Common myeloid progenitor, CD34-positive (primary cell): ENCODE measurements around the gene MSMB.
"Not testable (repeated sequence)": the region's sequence is repeated elsewhere in the genome, so short reads cannot be mapped to it uniquely, and the experiment has no call there.

Experiments
- CTCF ChIA-PET: fragments of 350-600 bp; sonication (Branson Sonifier 250); formaldehyde crosslinking; loops from one replicate; lab custom pipeline; 2021; ENCODE audit warnings: antibody characterized with exemption; lab: Charles Lee
- POLR2A ChIA-PET: fragments of 350-600 bp; sonication (Branson Sonifier 250); formaldehyde crosslinking; loops from one replicate; lab custom pipeline; 2021; ENCODE audit warnings: antibody characterized with exemption; lab: Charles Lee
- DNase-seq, 3 donors: peaks; one replicate each; pipeline versions ENCODE4 v3.0.0 to v3.0.0-alpha.2; 2013
- H3K27ac ChIP-seq, 2 experiments: 1 replicate in 1 of 2; 2 replicates in 1 of 2; pipeline ENCODE4 v1.7.0; 2013; ENCODE audit warnings: inconsistent platforms in 2 of 2, low read length in 2 of 2, mild to moderate bottlenecking in 2 of 2, low read depth in 1 of 2, moderate library complexity in 1 of 2; ENCODE audit not compliant: severe bottlenecking in 2 of 2, insufficient read depth in 1 of 2, poor library complexity in 1 of 2
- H3K27me3 ChIP-seq, 5 experiments: replicated peaks in 2 of 5; 1 replicate in 3 of 5; 2 replicates in 2 of 5; pipeline versions ENCODE4 v1.6.1 to v1.7.0; 2013; ENCODE audit warnings: low read length in 4 of 5, mild to moderate bottlenecking in 2 of 5, moderate library complexity in 2 of 5, inconsistent platforms in 1 of 5; ENCODE audit not compliant: insufficient read depth in 5 of 5, control insufficient read depth in 4 of 5
- H3K36me3 ChIP-seq, 4 experiments: 1 replicate in 2 of 4; 2 replicates in 2 of 4; pipeline versions ENCODE4 v1.6.1 to v1.7.0; 2013; ENCODE audit warnings: low read length in 3 of 4, control low read depth in 1 of 4, mild to moderate bottlenecking in 1 of 4; ENCODE audit not compliant: control insufficient read depth in 4 of 4, insufficient read depth in 4 of 4
- H3K4me1 ChIP-seq, 4 experiments: 1 replicate in 3 of 4; 2 replicates in 1 of 4; pipeline versions ENCODE4 v1.6.1 to v1.7.1; 2013; ENCODE audit warnings: low read length in 3 of 4, mild to moderate bottlenecking in 3 of 4, control low read depth in 1 of 4, inconsistent platforms in 1 of 4, moderate library complexity in 1 of 4; ENCODE audit not compliant: control insufficient read depth in 4 of 4, insufficient read depth in 4 of 4; ENCODE audit errors: control extremely low read depth in 1 of 4
- H3K4me3 ChIP-seq, 7 experiments: 1 replicate in 4 of 7; 2 replicates in 3 of 7; pipeline versions ENCODE4 v1.5.1 to v1.7.0; 2013; ENCODE audit warnings: mild to moderate bottlenecking in 7 of 7, low read length in 6 of 7, moderate library complexity in 6 of 7, inconsistent platforms in 2 of 7, low read depth in 2 of 7, control low read depth in 1 of 7; ENCODE audit not compliant: insufficient read depth in 4 of 7, control insufficient read depth in 1 of 7; ENCODE audit errors: extremely low read depth in 1 of 7
- H3K9me3 ChIP-seq, 5 experiments: 1 replicate in 4 of 5; 2 replicates in 1 of 5; pipeline versions ENCODE4 v1.6.1 to v1.7.1; 2013; ENCODE audit warnings: low read length in 4 of 5, mild to moderate bottlenecking in 2 of 5, inconsistent platforms in 1 of 5, low read depth in 1 of 5, moderate library complexity in 1 of 5; ENCODE audit not compliant: control insufficient read depth in 4 of 5, insufficient read depth in 2 of 5; ENCODE audit errors: control extremely low read depth in 1 of 5
- WGBS: methylation state at CpG from one replicate; pipeline ENCODE4 v1.1.5; 2013; ENCODE audit not compliant: insufficient coverage; 5-methylcytosine and 5-hydroxymethylcytosine counted together

Gene MSMB

GRCh38 chr10:46057927-46058326 lies 11.9 kb upstream of the MSMB start:
- no CpG with 5 or more reads among the region's 5 CpGs for WGBS
- POLR2A ChIA-PET = interaction anchor here (0.6 kb wide), 1 partner anchor 20 kb away, joined by 3 read pairs; no protein-coding TSS in a partner anchor
- H3K9me3 ChIP-seq, CTCF ChIA-PET, H3K4me3 ChIP-seq, H3K36me3 ChIP-seq, DNase-seq, H3K27ac ChIP-seq, H3K27me3 ChIP-seq: not testable (repeated sequence)
- H3K4me1 ChIP-seq = peaks cover 0 to 22% (median 4%) of the 10 kb centered on the region in 4 experiments

GRCh38 chr10:46057038-46057437 lies 11.0 kb upstream of the MSMB start:
- ChIA-PET POLR2A (no interaction called here), CTCF (no interaction called here)
- Histone ChIP-seq H3K27me3 (no peaks in the 10 kb centered on the region), H3K4me1 (peaks cover 0 to 23% (median 2%) of the 10 kb centered on the region in 4 experiments), H3K9me3 (peaks cover 0 to 6% (median 2%) of the 10 kb centered on the region in 5 experiments), H3K36me3 (no peaks in the 10 kb centered on the region), H3K27ac (no peak overlapping the region), H3K4me3 (no peak overlapping the region)
- DNase-seq = no peak

- Histone ChIP-seq H3K36me3 (no peaks in the 10 kb centered on the region), H3K9me3 (peaks cover 0 to 6% (median 2%) of the 10 kb centered on the region in 5 experiments), H3K4me1 (peaks cover 0 to 33% (median 3%) of the 10 kb centered on the region in 4 experiments), H3K27ac (no peak overlapping the region), H3K27me3 (no peaks in the 10 kb centered on the region), H3K4me3 (no peak overlapping the region)
- 100% methylated on average over 1 of the region's 4 CpGs for WGBS
- no peak for DNase-seq
- CTCF ChIA-PET = interaction anchor here (2.6 kb wide), 1 partner anchor 25 kb away, joined by 6 read pairs; no protein-coding TSS in a partner anchor
- POLR2A ChIA-PET = no interaction called here
Measured at GRCh38 chr10:46055771-46056170, 9.7 kb upstream of the MSMB start.

GRCh38 chr10:46053534-46054434 lies 7.7 kb upstream of the MSMB start:
- Histone ChIP-seq H3K4me3 (no peak overlapping the region), H3K27me3 (no peaks in the 10 kb centered on the region), H3K4me1 (peaks cover 0 to 35% (median 3%) of the 10 kb centered on the region in 4 experiments), H3K36me3 (no peaks in the 10 kb centered on the region), H3K27ac (no peak overlapping the region), H3K9me3 (peaks cover 0 to 6% (median 2%) of the 10 kb centered on the region in 5 experiments)
- no peak for DNase-seq
- ChIA-PET POLR2A (no interaction called here), CTCF (interaction anchor here (1.0 to 2.6 kb wide), 3 partner anchors 16 to 27 kb away, joined by 3 to 6 read pairs (median 4); no protein-coding TSS in a partner anchor)
- WGBS = 82% methylated on average over 9 of the region's 9 CpGs

- 100% methylated on average over 5 of the region's 6 CpGs for WGBS
- Histone ChIP-seq H3K4me3 (no peak overlapping the region), H3K36me3 (no peaks in the 10 kb centered on the region), H3K4me1 (peaks cover 0 to 35% (median 3%) of the 10 kb centered on the region in 4 experiments), H3K27ac (no peak overlapping the region), H3K27me3 (no peaks in the 10 kb centered on the region), H3K9me3 (peaks cover 0 to 6% (median 2%) of the 10 kb centered on the region in 5 experiments)
- ChIA-PET CTCF (interaction anchor here (1.0 to 2.6 kb wide), 4 partner anchors 17 to 28 kb away, joined by 3 to 6 read pairs (median 4); no protein-coding TSS in a partner anchor), POLR2A (interaction anchor here (0.7 kb wide), 1 partner anchor 422 kb away, joined by 4 read pairs; no protein-coding TSS in a partner anchor)
- DNase-seq = no peak
Measured at GRCh38 chr10:46052791-46053375, 6.8 kb upstream of the MSMB start.

GRCh38 chr10:46052057-46052790 lies 6.2 kb upstream of the MSMB start:
- no peak overlapping the region for H3K27ac ChIP-seq
- DNase-seq = no peak
- H3K27me3 ChIP-seq = no peaks in the 10 kb centered on the region
- CTCF ChIA-PET = interaction anchor here (1.0 to 1.6 kb wide), 5 partner anchors 16 to 27 kb away, joined by 3 to 4 read pairs (median 4); no protein-coding TSS in a partner anchor
- no peak overlapping the region for H3K4me3 ChIP-seq
- H3K36me3 ChIP-seq = no peaks in the 10 kb centered on the region
- WGBS = 93% methylated on average over 3 of the region's 7 CpGs
- peaks cover 0 to 3% (median 0%) of the 10 kb centered on the region in 5 experiments for H3K9me3 ChIP-seq
- POLR2A ChIA-PET = interaction anchor here (0.5 to 0.7 kb wide), 2 partner anchors 14 to 422 kb away, joined by 4 read pairs; no protein-coding TSS in a partner anchor
- H3K4me1 ChIP-seq = peaks cover 0 to 35% (median 3%) of the 10 kb centered on the region in 4 experiments
